Ishikawa (cell line): ENCODE measurements around the gene RNF213.

Experiments used
- CEBPB ChIP-seq: IDR thresholded peaks from 2 replicates; pipeline ENCODE4 v1.6.1; 2012
- CREB1 ChIP-seq: IDR thresholded peaks from 2 replicates; pipeline ENCODE4 v1.6.1; 2012; ENCODE audit warnings: low read depth
- EGR1 ChIP-seq: IDR thresholded peaks from 2 replicates; pipeline ENCODE4 v1.6.1; 2012
- EP300 ChIP-seq: IDR thresholded peaks from 2 replicates; pipeline ENCODE4 v1.6.1; 2012; ENCODE audit warnings: borderline replicate concordance
- FOXM1 ChIP-seq: IDR thresholded peaks from 2 replicates; pipeline ENCODE4 v1.6.1; 2012; ENCODE audit warnings: low read depth, borderline replicate concordance
- MAX ChIP-seq: IDR thresholded peaks from 2 replicates; pipeline ENCODE4 v1.6.1; 2012
- NFIC ChIP-seq: IDR thresholded peaks from 2 replicates; pipeline ENCODE4 v1.6.1; 2012
- RAD21 ChIP-seq: IDR thresholded peaks from 2 replicates; pipeline ENCODE4 v1.6.1; 2012; ENCODE audit warnings: low read depth
- REST ChIP-seq: IDR thresholded peaks from 2 replicates; pipeline ENCODE4 v1.6.1; 2012; ENCODE audit warnings: low read depth, mild to moderate bottlenecking
- TAF1 ChIP-seq: IDR thresholded peaks from 2 replicates; pipeline ENCODE4 v1.6.1; 2012; ENCODE audit warnings: low read depth, mild to moderate bottlenecking
- TCF12 ChIP-seq: IDR thresholded peaks from 2 replicates; pipeline ENCODE4 v1.6.1; 2012; ENCODE audit warnings: low read depth
- TEAD4 ChIP-seq: IDR thresholded peaks from 2 replicates; pipeline ENCODE4 v1.6.1; 2012
- USF1 ChIP-seq: IDR thresholded peaks from 2 replicates; pipeline ENCODE4 v1.6.1; 2012
- YY1 ChIP-seq: IDR thresholded peaks from 2 replicates; pipeline ENCODE4 v1.6.1; 2012; ENCODE audit warnings: low read depth
- ZBTB7A ChIP-seq: IDR thresholded peaks from 2 replicates; pipeline ENCODE4 v1.6.1; 2012; ENCODE audit warnings: low read depth

RNF213 gene

GRCh38 chr17:80274871-80275449 is 14.3 kb downstream of the RNF213 start:
- TF ChIP-seq FOXM1 (no peak), YY1 (no peak), USF1 (no peak), REST (no peak), CEBPB (no peak), CREB1 (no peak), NFIC (no peak)

GRCh38 chr17:80277751-80278671 is 17.4 kb downstream of the RNF213 start:
- TF ChIP-seq NFIC: peak; percentile 93
- TF ChIP-seq MAX: peak; percentile 49
- TF ChIP-seq EP300: peak; percentile 68
- TF ChIP-seq TCF12: peak; percentile 82
- TF ChIP-seq USF1: peak; percentile 18; the same call in 1 of the 2 replicates
- 0 out of 2 replicates have a peak, but pooled peaks have one; percentile 14 for TF ChIP-seq REST
- TF ChIP-seq RAD21: no peak; the same call in 1 of the 2 replicates
- peak; percentile 61; the same call in 1 of the 2 replicates for TF ChIP-seq TEAD4
- no peak for TF ChIP-seq YY1
- TF ChIP-seq EGR1: peak; percentile 17; the same call in 1 of the 2 replicates
- no peak for TF ChIP-seq CEBPB
- TF ChIP-seq FOXM1: no peak
- TF ChIP-seq CREB1: peak; percentile 16; the same call in 1 of the 2 replicates
- peak; percentile 26; the same call in 1 of the 2 replicates for TF ChIP-seq TAF1
- no peak for TF ChIP-seq ZBTB7A

GRCh38 chr17:80279895-80280294 is 19.2 kb downstream of the RNF213 start:
- peak; percentile 89 for TF ChIP-seq NFIC
- no peak for TF ChIP-seq FOXM1
- peak; percentile 67; the same call in 1 of the 2 replicates for TF ChIP-seq MAX
- TF ChIP-seq EGR1: peak; percentile 64
- TF ChIP-seq TAF1: no peak
- TF ChIP-seq REST: no peak
- TF ChIP-seq CREB1: no peak
- TF ChIP-seq TCF12: no peak
- TF ChIP-seq YY1: no peak
- peak; percentile 72 for TF ChIP-seq CEBPB
- no peak for TF ChIP-seq TEAD4
- peak; percentile 54 for TF ChIP-seq USF1
- TF ChIP-seq EP300: no peak
- TF ChIP-seq ZBTB7A: no peak
- TF ChIP-seq RAD21: no peak
